AML-193 (cell line): Measurements from ENCODE around the gene GPER1.
"Not testable (repeated sequence)": the region's sequence is repeated elsewhere in the genome, so short reads cannot be mapped to it uniquely, and the experiment has no call there.

Source experiments
- DNase-seq, 2 experiments: peaks; one replicate each; lab custom pipeline; 2025; lab: John Stamatoyannopoulos, UW

GPER1 gene

DNA sequence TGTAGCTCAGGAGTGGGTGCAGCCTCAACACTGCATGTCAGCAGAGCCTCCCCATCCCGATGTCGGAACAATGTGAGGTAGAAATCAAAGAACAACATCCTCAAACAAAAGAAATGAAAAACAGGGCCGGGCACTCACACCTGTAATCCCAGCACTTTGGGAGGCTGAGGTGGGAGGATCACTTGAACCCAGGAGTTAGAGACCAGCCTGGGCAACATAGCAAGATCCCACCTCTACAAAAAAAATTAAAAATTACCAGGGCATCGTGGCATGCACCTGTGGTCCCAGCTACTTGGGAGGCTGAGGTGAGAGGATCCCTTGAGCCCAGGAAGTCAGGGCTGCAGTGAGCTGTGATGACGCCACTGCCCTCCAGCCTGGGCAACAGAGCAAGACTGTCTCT, 55.1 kb downstream of the GPER1 start:
- DNase-seq = not testable (repeated sequence)
